GM23248 (cell line): ENCODE measurements around the gene USP22.

Experiments
- EZH2 ChIP-seq: fragments of 200-600 bp; sonication (generic); IDR thresholded peaks from 2 replicates; pipeline ENCODE4 v1.6.1; 2018; ENCODE audit warnings: antibody characterized with exemption, mild to moderate bottlenecking; ENCODE audit not compliant: insufficient read depth, poor library complexity, severe bottlenecking
- EZH2phosphoT487 ChIP-seq: fragments of 200-600 bp; sonication (generic); IDR thresholded peaks from 2 replicates; pipeline ENCODE4 v1.6.1; 2018; ENCODE audit warnings: antibody characterized with exemption, moderate library complexity, mild to moderate bottlenecking, low read depth; ENCODE audit not compliant: insufficient read depth

DNA sequence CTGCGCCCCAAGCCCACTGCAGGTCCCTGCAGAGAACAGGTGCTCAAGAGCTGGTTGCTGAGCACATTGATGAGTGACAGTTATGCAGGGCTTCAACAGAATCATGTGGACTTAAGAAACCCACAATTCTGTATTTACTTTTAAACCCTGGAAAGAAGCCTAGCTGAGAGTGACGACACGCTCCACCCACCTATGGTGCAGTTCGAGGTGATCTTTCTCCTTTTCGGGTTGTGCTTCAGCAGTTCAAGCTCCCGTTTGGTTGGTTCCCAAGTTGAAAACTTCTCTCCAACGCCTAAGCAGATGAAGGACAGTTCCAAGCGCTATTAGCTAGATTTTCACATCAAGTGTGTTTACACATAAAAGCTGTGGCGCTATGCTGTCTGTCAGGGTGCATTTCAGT, 23.9 kb downstream of the USP22 start:
- no peak for TF ChIP-seq EZH2
- no peak for TF ChIP-seq EZH2phosphoT487
